H1 (cell line): ENCODE data around the gene HSFX2. TPM values are rescaled to one million over a fixed set of nuclear protein-coding genes. Genes with fewer than 3 reads are reported as not detected.
"Not testable (repeated sequence)": the region's sequence is repeated elsewhere in the genome, so short reads cannot be mapped to it uniquely, and the experiment has no call there.

ENCODE experiments used
- CTCF ChIA-PET: fragments of 300-600 bp; sonication (Branson Sonifier 250); formaldehyde crosslinking; loops from one replicate; lab custom pipeline; 2021; ENCODE audit not compliant: partially characterized antibody; lab: Charles Lee
- POLR2A ChIA-PET: fragments of 300-600 bp; sonication (Branson Sonifier 250); formaldehyde crosslinking; loops from one replicate; lab custom pipeline; 2021; ENCODE audit warnings: inconsistent platforms; ENCODE audit not compliant: partially characterized antibody; lab: Charles Lee
- DNase-seq, 2 experiments: peaks; one replicate each; pipeline versions ENCODE4 v3.0.0 to v3.0.0-alpha.2; 2010 to 2022; ENCODE audit warnings: low spot score in 2 of 2, low read depth in 1 of 2, mixed read lengths in 1 of 2
- FAIRE-seq: peaks from 2 replicates; lab custom pipeline; 2011; peaks lifted over from hg19 to GRCh38; lab: Jason Lieb, UNC
- H2AFZ ChIP-seq: 2 replicates; pipeline ENCODE4 v1.8.1; 2012; ENCODE audit warnings: low read length, inconsistent platforms
- H2AK5ac ChIP-seq: 2 replicates; pipeline ENCODE4 v1.6.1; 2013; ENCODE audit warnings: low read depth, low read length
- H2BK120ac ChIP-seq: replicated peaks from 2 replicates; pipeline ENCODE3; 2013; ENCODE audit warnings: low read depth, low read length, inconsistent platforms
- H2BK12ac ChIP-seq: 2 replicates; pipeline ENCODE4 v1.6.1; 2013; ENCODE audit warnings: low read depth, low read length
- H2BK15ac ChIP-seq: 2 replicates; pipeline ENCODE4 v1.6.1; 2013; ENCODE audit warnings: low read length
- H2BK20ac ChIP-seq: 2 replicates; pipeline ENCODE4 v1.6.1; 2013; ENCODE audit warnings: low read length
- H2BK5ac ChIP-seq: 2 replicates; pipeline ENCODE4 v1.6.1; 2013; ENCODE audit warnings: low read depth, low read length
- H3K14ac ChIP-seq: 2 replicates; pipeline ENCODE4 v1.6.1; 2013; ENCODE audit warnings: inconsistent platforms; ENCODE audit not compliant: insufficient read length
- H3K18ac ChIP-seq: 2 replicates; pipeline ENCODE4 v1.6.1; 2013; ENCODE audit warnings: low read length; ENCODE audit errors: extremely low read depth
- H3K23ac ChIP-seq: 2 replicates; pipeline ENCODE4 v1.6.1; 2013; ENCODE audit warnings: inconsistent platforms; ENCODE audit not compliant: insufficient read length
- H3K23me2 ChIP-seq: 2 replicates; pipeline ENCODE4 v1.6.1; 2013; ENCODE audit warnings: low read depth, low read length
- H3K27ac ChIP-seq: 2 replicates; pipeline ENCODE4 v1.6.1; 2011; ENCODE audit warnings: low read depth, low read length, inconsistent platforms
- H3K27me3 ChIP-seq, 4 experiments: replicated peaks in 1 of 4; 1 replicate in 1 of 4; 2 replicates in 3 of 4; pipeline versions ENCODE4 v1.6.1 to v1.8.1; 2011 to 2013; ENCODE audit warnings: low read length in 3 of 4, mild to moderate bottlenecking in 3 of 4, inconsistent platforms in 2 of 4, mixed read lengths in 2 of 4, moderate library complexity in 1 of 4; ENCODE audit not compliant: control insufficient read depth in 3 of 4, insufficient read depth in 3 of 4; ENCODE audit errors: extremely low read depth in 1 of 4
- H3K36me3 ChIP-seq, 4 experiments: 2 replicates each; pipeline versions ENCODE4 v1.6.1 to v1.8.1; 2011 to 2013; ENCODE audit warnings: mild to moderate bottlenecking in 4 of 4, low read length in 3 of 4, moderate library complexity in 2 of 4, control low read depth in 1 of 4, inconsistent platforms in 1 of 4; ENCODE audit not compliant: insufficient read depth in 4 of 4, control insufficient read depth in 2 of 4
- H3K4ac ChIP-seq: replicated peaks from 2 replicates; pipeline ENCODE3; 2013; ENCODE audit warnings: low read length, low read depth, mixed read lengths, inconsistent platforms; ENCODE audit not compliant: insufficient read length
- H3K4me1 ChIP-seq, 4 experiments: replicated peaks in 1 of 4; 1 replicate in 1 of 4; 2 replicates in 3 of 4; pipeline versions ENCODE4 v1.6.1 to v1.8.1; 2011 to 2013; ENCODE audit warnings: low read length in 3 of 4, inconsistent platforms in 2 of 4, mixed read lengths in 1 of 4; ENCODE audit not compliant: insufficient read depth in 4 of 4, control insufficient read depth in 3 of 4
- H3K4me2 ChIP-seq, 2 experiments: 2 replicates each; pipeline versions ENCODE4 v1.6.1 to v1.8.1; 2011 to 2013; ENCODE audit warnings: low read depth in 2 of 2, low read length in 2 of 2, control low read depth in 1 of 2, inconsistent platforms in 1 of 2, mild to moderate bottlenecking in 1 of 2; ENCODE audit not compliant: insufficient read depth in 1 of 2
- H3K4me3 ChIP-seq, 4 experiments: fragments of 200-600, 300-600 bp in 1 of 4; sonication (generic), shearing (Covaris generic), sonication (Bioruptor Twin) in 1 of 4; 2 replicates each; pipeline versions ENCODE4 v1.5.1 to v1.8.1; 2011 to 2016; ENCODE audit warnings: low read length in 4 of 4, low read depth in 3 of 4, control low read depth in 2 of 4, inconsistent platforms in 2 of 4, mild to moderate bottlenecking in 2 of 4, mixed read lengths in 1 of 4, moderate library complexity in 1 of 4; ENCODE audit not compliant: insufficient read depth in 2 of 4; ENCODE audit errors: extremely low read depth in 1 of 4
- H3K56ac ChIP-seq: replicated peaks from 2 replicates; pipeline ENCODE3; 2013; ENCODE audit warnings: low read depth, mild to moderate bottlenecking, mixed read lengths, low read length, inconsistent platforms; ENCODE audit not compliant: insufficient read length
- H3K79me1 ChIP-seq: 2 replicates; pipeline ENCODE4 v1.6.1; 2013; ENCODE audit warnings: low read depth, low read length, control low read depth
- H3K79me2 ChIP-seq, 2 experiments: 2 replicates each; pipeline versions ENCODE4 v1.6.1 to v1.8.1; 2012 to 2013; ENCODE audit warnings: low read length in 2 of 2, mild to moderate bottlenecking in 2 of 2, inconsistent platforms in 1 of 2; ENCODE audit not compliant: insufficient read depth in 2 of 2, control insufficient read depth in 1 of 2
- H3K9ac ChIP-seq, 4 experiments: replicated peaks in 1 of 4; 1 replicate in 1 of 4; 2 replicates in 3 of 4; pipeline versions ENCODE4 v1.6.1 to v1.8.1; 2011 to 2013; ENCODE audit warnings: low read depth in 3 of 4, low read length in 3 of 4, control low read depth in 2 of 4, mild to moderate bottlenecking in 2 of 4, moderate library complexity in 2 of 4, inconsistent platforms in 1 of 4; ENCODE audit errors: extremely low read depth in 1 of 4
- H3K9me3 ChIP-seq, 2 experiments: 2 replicates each; pipeline versions ENCODE4 v1.6.1 to v1.8.1; 2012 to 2013; ENCODE audit warnings: mild to moderate bottlenecking in 2 of 2, moderate library complexity in 2 of 2, control low read depth in 1 of 2, inconsistent platforms in 1 of 2, low read depth in 1 of 2, low read length in 1 of 2, mixed read lengths in 1 of 2; ENCODE audit not compliant: insufficient read depth in 2 of 2
- H4K20me1 ChIP-seq, 2 experiments: replicated peaks in 1 of 2; 2 replicates each; pipeline versions ENCODE3 to v1.8.1; 2011 to 2013; ENCODE audit warnings: inconsistent platforms in 2 of 2, low read length in 2 of 2, mild to moderate bottlenecking in 1 of 2; ENCODE audit not compliant: insufficient read depth in 2 of 2, control insufficient read depth in 1 of 2
- H4K5ac ChIP-seq: 2 replicates; pipeline ENCODE4 v1.6.1; 2013; ENCODE audit warnings: low read length, low read depth, mixed read lengths, inconsistent platforms; ENCODE audit not compliant: insufficient read length
- H4K8ac ChIP-seq: 2 replicates; pipeline ENCODE4 v1.8.0; 2013; ENCODE audit warnings: mild to moderate bottlenecking, moderate library complexity, low read length, inconsistent platforms; ENCODE audit not compliant: insufficient read depth; ENCODE audit errors: extremely low read depth
- H4K91ac ChIP-seq: replicated peaks from 2 replicates; pipeline ENCODE3; 2013; ENCODE audit warnings: low read length, mixed read lengths, inconsistent platforms; ENCODE audit not compliant: insufficient read length
- WGBS, 2 experiments: shearing (Covaris generic) in 1 of 2; methylation state at CpG; one replicate each; pipeline versions ENCODE4 v1.1.6 to v1.1.7; 2013 to 2015; ENCODE audit warnings: low lambda C conversion rate in 2 of 2, mixed read lengths in 2 of 2, inconsistent platforms in 1 of 2, low coverage in 1 of 2, missing lambda C conversion rate in 1 of 2; ENCODE audit not compliant: insufficient replicate concordance in 2 of 2, insufficient coverage in 1 of 2, insufficient read length in 1 of 2; ENCODE audit errors: extremely low coverage in 1 of 2, missing lambda C conversion rate in 1 of 2; 5-methylcytosine and 5-hydroxymethylcytosine counted together
- polyA plus RNA-seq, 7 experiments: library from polyadenylated mRNA; depleted of rRNA in 3 of 7; stranded (reverse) in 5 of 7; unstranded in 2 of 7; fragments of >200 nt in 5 of 7; fragments of 200-250 nt in 2 of 7; gene quantifications; 1 replicate in 5 of 7; 2 replicates in 1 of 7; 4 replicates in 1 of 7; pipeline versions ENCODE4 v1.2.1 to v1.2.3, GENCODE V29; 2011 to 2013; ENCODE audit warnings: missing spikeins in 2 of 7, mixed read lengths in 2 of 7
- total RNA-seq: library from RNA; stranded (reverse); fragmentation: NEBNext Ultra II Directional; extraction: Animal tissue kit (Norgen Biotek cat#: 25700); gene quantifications from 2 replicates; pipeline ENCODE4 v1.2.1, GENCODE V29; 2021

Gene HSFX2
- total and polyA plus RNA-seq, 2 of the 8 experiments (the other 6 are each of a cell fraction or from before 2014, with no cell fraction given): 0.17 TPM; not detected in 1

GRCh38 chrX:149551245-149551938 is 43.7 kb downstream of the HSFX2 start:
- H2BK120ac ChIP-seq, H3K27ac ChIP-seq, H2AFZ ChIP-seq, H4K5ac ChIP-seq, H2AK5ac ChIP-seq, H2BK20ac ChIP-seq, CTCF ChIA-PET, H3K4ac ChIP-seq, H3K4me3 ChIP-seq, FAIRE-seq, H4K91ac ChIP-seq, H3K27me3 ChIP-seq, H4K8ac ChIP-seq, H3K18ac ChIP-seq, H2BK5ac ChIP-seq, H3K23me2 ChIP-seq, H3K9me3 ChIP-seq, DNase-seq, H2BK15ac ChIP-seq, H3K4me2 ChIP-seq, H3K79me2 ChIP-seq, H3K14ac ChIP-seq, H3K9ac ChIP-seq, H4K20me1 ChIP-seq, POLR2A ChIA-PET, H3K56ac ChIP-seq, H3K79me1 ChIP-seq, H2BK12ac ChIP-seq, H3K36me3 ChIP-seq, H3K23ac ChIP-seq, H3K4me1 ChIP-seq: not testable (repeated sequence)
- no CpG with 5 or more reads among the region's 4 CpGs for WGBS, 2 experiments

GRCh38 chrX:149550454-149550853 is 44.7 kb downstream of the HSFX2 start:
- FAIRE-seq: peak; percentile 94
- H4K8ac ChIP-seq: not testable (repeated sequence)

More at GRCh38 chrX:149550454-149550853, 44.7 kb downstream of the HSFX2 start:
- H2BK120ac ChIP-seq, POLR2A ChIA-PET, H3K9me3 ChIP-seq, H3K56ac ChIP-seq, H2BK20ac ChIP-seq, H3K23me2 ChIP-seq, H2BK12ac ChIP-seq, H3K4me3 ChIP-seq, H3K27me3 ChIP-seq, H4K20me1 ChIP-seq, H3K27ac ChIP-seq, H4K5ac ChIP-seq, H2BK15ac ChIP-seq, CTCF ChIA-PET, H3K14ac ChIP-seq, H4K91ac ChIP-seq, H3K4me2 ChIP-seq, H3K23ac ChIP-seq, H3K18ac ChIP-seq, H3K79me1 ChIP-seq, H3K9ac ChIP-seq, DNase-seq, H2BK5ac ChIP-seq, H2AFZ ChIP-seq, H3K4ac ChIP-seq, H3K36me3 ChIP-seq, H2AK5ac ChIP-seq, H3K79me2 ChIP-seq, H3K4me1 ChIP-seq: not testable (repeated sequence)
- WGBS, 2 experiments: no CpG with 5 or more reads among the region's 1 CpG
